Mesodermal cell (in vitro differentiated cells): Measurements from ENCODE around the gene BACH1.

ENCODE experiments used
- H3K27ac ChIP-seq: 2 replicates; pipeline ENCODE4 v1.7.0; 2013; ENCODE audit warnings: mild to moderate bottlenecking, low read depth, low read length, moderate library complexity; ENCODE audit not compliant: severe bottlenecking
- H3K36me3 ChIP-seq: 2 replicates; pipeline ENCODE4 v1.7.1; 2013; ENCODE audit warnings: mild to moderate bottlenecking, low read length, moderate library complexity; ENCODE audit not compliant: control insufficient read depth, insufficient read depth
- H3K4me1 ChIP-seq: one replicate; pipeline ENCODE4 v1.7.1; 2013; ENCODE audit warnings: mild to moderate bottlenecking, low read length; ENCODE audit not compliant: insufficient read depth, control insufficient read depth, poor library complexity, severe bottlenecking
- H3K4me3 ChIP-seq: 2 replicates; pipeline ENCODE4 v1.7.0; 2013; ENCODE audit warnings: low read length, control low read depth, mild to moderate bottlenecking; ENCODE audit not compliant: insufficient read depth, poor library complexity, severe bottlenecking; ENCODE audit errors: extremely low read depth
- H3K9me3 ChIP-seq: 2 replicates; pipeline ENCODE4 v1.7.1; 2013; ENCODE audit warnings: mild to moderate bottlenecking, low read length, moderate library complexity; ENCODE audit not compliant: control insufficient read depth
- WGBS, 2 experiments: methylation state at CpG; one replicate each; pipeline ENCODE4 v1.1.5; 2013; ENCODE audit warnings: missing lambda C conversion rate in 2 of 2; ENCODE audit not compliant: insufficient coverage in 2 of 2; 5-methylcytosine and 5-hydroxymethylcytosine counted together

Gene BACH1

GRCh38 chr21:29303288-29303687 lies 4.6 kb downstream of the BACH1 start:
- peaks cover 23% of the 10 kb centered on the region for H3K4me1 ChIP-seq
- H3K4me3 ChIP-seq, result no peak overlapping the region
- H3K36me3 ChIP-seq, result peaks cover 3% of the 10 kb centered on the region
- H3K9me3 ChIP-seq, result no peaks in the 10 kb centered on the region
- no peak overlapping the region for H3K27ac ChIP-seq
- WGBS, 2 experiments, result 100% methylated on average over 2 of the region's 2 CpGs; no CpG with 5 or more reads in 1 of the 2 experiments

GRCh38 chr21:29304597-29304996 lies 5.9 kb downstream of the BACH1 start:
- peaks cover 23% of the 10 kb centered on the region for H3K4me1 ChIP-seq
- no CpG with 5 or more reads among the region's 2 CpGs for WGBS, 2 experiments
- no peak overlapping the region for H3K27ac ChIP-seq
- H3K9me3 ChIP-seq, result no peaks in the 10 kb centered on the region
- H3K36me3 ChIP-seq, result peaks cover 3% of the 10 kb centered on the region
- no peak overlapping the region for H3K4me3 ChIP-seq

GRCh38 chr21:29305068-29305467 lies 6.3 kb downstream of the BACH1 start:
- 94% methylated on average over 2 of the region's 3 CpGs; no CpG with 5 or more reads in 1 of the 2 experiments for WGBS, 2 experiments
- H3K4me3 ChIP-seq, result no peak overlapping the region
- peaks cover 23% of the 10 kb centered on the region for H3K4me1 ChIP-seq
- H3K36me3 ChIP-seq, result peaks cover 3% of the 10 kb centered on the region
- H3K27ac ChIP-seq, result no peak overlapping the region
- H3K9me3 ChIP-seq, result no peaks in the 10 kb centered on the region

- Histone ChIP-seq H3K4me1 (peaks cover 21% of the 10 kb centered on the region), H3K36me3 (peaks cover 7% of the 10 kb centered on the region), H3K27ac (no peak overlapping the region), H3K4me3 (no peak overlapping the region), H3K9me3 (no peaks in the 10 kb centered on the region)
- no CpG with 5 or more reads among the region's 1 CpG for WGBS, 2 experiments
Observed at GRCh38 chr21:29305561-29305960, 6.8 kb downstream of the BACH1 start.

- 83% methylated on average over 1 of the region's 3 CpGs; no CpG with 5 or more reads in 1 of the 2 experiments for WGBS, 2 experiments
- Histone ChIP-seq H3K9me3 (no peaks in the 10 kb centered on the region), H3K27ac (no peak overlapping the region), H3K36me3 (peaks cover 16% of the 10 kb centered on the region), H3K4me3 (no peak overlapping the region), H3K4me1 (peaks cover 13% of the 10 kb centered on the region)
Observed at GRCh38 chr21:29306920-29307319, 8.2 kb downstream of the BACH1 start.

- no peaks in the 10 kb centered on the region for H3K9me3 ChIP-seq
- no peak overlapping the region for H3K4me3 ChIP-seq
- no peak overlapping the region for H3K27ac ChIP-seq
- peaks cover 8% of the 10 kb centered on the region for H3K4me1 ChIP-seq
- 100% methylated on average over 1 of the region's 3 CpGs for WGBS, 2 experiments
- H3K36me3 ChIP-seq, result peaks cover 17% of the 10 kb centered on the region
Observed at GRCh38 chr21:29307718-29308455, 9.2 kb downstream of the BACH1 start.

- peaks cover 8% of the 10 kb centered on the region for H3K4me1 ChIP-seq
- no CpG with 5 or more reads among the region's 2 CpGs for whole genome bisulfite sequencing, 2 experiments
- H3K36me3 ChIP-seq, result peaks cover 17% of the 10 kb centered on the region
- H3K4me3 ChIP-seq, result no peak overlapping the region
- H3K9me3 ChIP-seq, result no peaks in the 10 kb centered on the region
- no peak overlapping the region for H3K27ac ChIP-seq
Observed at GRCh38 chr21:29308456-29308783, 9.7 kb downstream of the BACH1 start.

GRCh38 chr21:29309703-29310102 lies 11.0 kb downstream of the BACH1 start:
- H3K36me3 ChIP-seq, result peaks cover 17% of the 10 kb centered on the region
- no peaks in the 10 kb centered on the region for H3K9me3 ChIP-seq
- no peak overlapping the region for H3K27ac ChIP-seq
- WGBS, 2 experiments, result 93 to 100% methylated on average over 1 to 2 of the region's 2 CpGs
- H3K4me1 ChIP-seq, result peaks cover 13% of the 10 kb centered on the region
- no peak overlapping the region for H3K4me3 ChIP-seq

- Histone ChIP-seq H3K36me3 (peaks cover 17% of the 10 kb centered on the region), H3K9me3 (no peaks in the 10 kb centered on the region), H3K4me3 (no peak overlapping the region), H3K4me1 (peaks cover 10% of the 10 kb centered on the region), H3K27ac (no peak overlapping the region)
- no CpG with 5 or more reads among the region's 2 CpGs for WGBS, 2 experiments
Observed at GRCh38 chr21:29311802-29312201, 13.1 kb downstream of the BACH1 start.

- H3K27ac ChIP-seq, result no peak overlapping the region
- H3K4me3 ChIP-seq, result no peak overlapping the region
- WGBS, 2 experiments, result 83 to 88% methylated on average over 4 to 5 of the region's 7 CpGs
- H3K4me1 ChIP-seq, result peaks cover 10% of the 10 kb centered on the region
- H3K36me3 ChIP-seq, result peaks cover 17% of the 10 kb centered on the region
- no peaks in the 10 kb centered on the region for H3K9me3 ChIP-seq
Observed at GRCh38 chr21:29312981-29313380, 14.3 kb downstream of the BACH1 start.

GRCh38 chr21:29313662-29314408 lies 15.1 kb downstream of the BACH1 start:
- H3K27ac ChIP-seq, result no peak overlapping the region
- H3K36me3 ChIP-seq, result peaks cover 20% of the 10 kb centered on the region
- WGBS, 2 experiments, result 100% methylated on average over 1 of the region's 2 CpGs; no CpG with 5 or more reads in 1 of the 2 experiments
- peaks cover 10% of the 10 kb centered on the region for H3K4me1 ChIP-seq
- H3K9me3 ChIP-seq, result no peaks in the 10 kb centered on the region
- no peak overlapping the region for H3K4me3 ChIP-seq
